Measurements from ENCODE around the gene FAF1.

GRCh38 chr1:50562106-50562505 is 398.0 kb downstream of the FAF1 start:
- TF ChIP-seq, protein P1, sequence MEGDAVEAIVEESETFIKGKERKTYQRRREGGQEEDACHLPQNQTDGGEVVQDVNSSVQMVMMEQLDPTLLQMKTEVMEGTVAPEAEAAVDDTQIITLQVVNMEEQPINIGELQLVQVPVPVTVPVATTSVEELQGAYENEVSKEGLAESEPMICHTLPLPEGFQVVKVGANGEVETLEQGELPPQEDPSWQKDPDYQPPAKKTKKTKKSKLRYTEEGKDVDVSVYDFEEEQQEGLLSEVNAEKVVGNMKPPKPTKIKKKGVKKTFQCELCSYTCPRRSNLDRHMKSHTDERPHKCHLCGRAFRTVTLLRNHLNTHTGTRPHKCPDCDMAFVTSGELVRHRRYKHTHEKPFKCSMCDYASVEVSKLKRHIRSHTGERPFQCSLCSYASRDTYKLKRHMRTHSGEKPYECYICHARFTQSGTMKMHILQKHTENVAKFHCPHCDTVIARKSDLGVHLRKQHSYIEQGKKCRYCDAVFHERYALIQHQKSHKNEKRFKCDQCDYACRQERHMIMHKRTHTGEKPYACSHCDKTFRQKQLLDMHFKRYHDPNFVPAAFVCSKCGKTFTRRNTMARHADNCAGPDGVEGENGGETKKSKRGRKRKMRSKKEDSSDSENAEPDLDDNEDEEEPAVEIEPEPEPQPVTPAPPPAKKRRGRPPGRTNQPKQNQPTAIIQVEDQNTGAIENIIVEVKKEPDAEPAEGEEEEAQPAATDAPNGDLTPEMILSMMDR (IDR thresholded peaks at IDR 0.05), result no peak
- no peak for TF ChIP-seq POLR2A (IDR thresholded peaks at IDR 0.05)

Data from lower leg skin (tissue), 3 donors.